ENCODE data around the gene TNFRSF1A.

TNFRSF1A gene

DNA sequence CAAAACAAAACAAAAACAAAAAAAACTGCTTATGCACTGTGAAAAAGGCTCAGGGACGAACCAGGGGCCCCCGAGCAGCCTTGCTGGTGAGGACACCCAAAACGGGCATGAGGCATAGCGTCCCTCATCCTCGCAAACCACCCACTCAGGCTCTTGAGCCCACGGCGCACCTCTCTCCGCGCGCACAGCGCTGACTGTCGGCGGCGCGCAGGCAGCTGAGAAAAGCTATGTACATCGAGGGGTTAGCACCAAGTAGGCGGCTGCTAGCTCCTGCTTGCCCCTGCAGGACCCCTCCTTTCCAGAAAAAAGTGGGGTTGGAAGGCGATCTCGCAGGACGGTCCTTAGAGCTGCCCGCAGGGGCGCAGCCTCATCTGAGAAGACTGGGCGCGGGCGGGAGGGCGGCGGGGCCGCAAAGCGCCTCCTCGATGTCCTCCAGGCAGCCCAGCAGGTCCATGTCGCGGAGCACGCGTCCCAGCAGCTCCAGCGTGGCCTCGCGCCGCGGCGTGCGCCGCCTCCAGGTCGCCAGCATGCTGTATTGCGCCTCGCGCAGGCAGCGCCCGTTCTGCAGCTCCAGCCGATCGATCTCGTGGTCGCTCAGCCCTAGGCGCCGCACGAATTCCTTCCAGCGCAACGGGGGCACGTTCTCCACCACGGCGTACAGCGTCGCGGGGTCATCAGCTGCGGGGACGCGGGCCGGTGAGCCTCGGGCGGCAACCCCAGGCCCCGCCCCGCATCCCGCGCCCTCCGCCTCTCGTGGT, 12.8 kb downstream of the TNFRSF1A start:
- in situ Hi-C loops (cut with MboI; ENCODE audit: low pct_unique_long_range_greater_than_20kb, low sequenced_read_pairs) = no loop called here
- DNase-seq = no peak

DNA sequence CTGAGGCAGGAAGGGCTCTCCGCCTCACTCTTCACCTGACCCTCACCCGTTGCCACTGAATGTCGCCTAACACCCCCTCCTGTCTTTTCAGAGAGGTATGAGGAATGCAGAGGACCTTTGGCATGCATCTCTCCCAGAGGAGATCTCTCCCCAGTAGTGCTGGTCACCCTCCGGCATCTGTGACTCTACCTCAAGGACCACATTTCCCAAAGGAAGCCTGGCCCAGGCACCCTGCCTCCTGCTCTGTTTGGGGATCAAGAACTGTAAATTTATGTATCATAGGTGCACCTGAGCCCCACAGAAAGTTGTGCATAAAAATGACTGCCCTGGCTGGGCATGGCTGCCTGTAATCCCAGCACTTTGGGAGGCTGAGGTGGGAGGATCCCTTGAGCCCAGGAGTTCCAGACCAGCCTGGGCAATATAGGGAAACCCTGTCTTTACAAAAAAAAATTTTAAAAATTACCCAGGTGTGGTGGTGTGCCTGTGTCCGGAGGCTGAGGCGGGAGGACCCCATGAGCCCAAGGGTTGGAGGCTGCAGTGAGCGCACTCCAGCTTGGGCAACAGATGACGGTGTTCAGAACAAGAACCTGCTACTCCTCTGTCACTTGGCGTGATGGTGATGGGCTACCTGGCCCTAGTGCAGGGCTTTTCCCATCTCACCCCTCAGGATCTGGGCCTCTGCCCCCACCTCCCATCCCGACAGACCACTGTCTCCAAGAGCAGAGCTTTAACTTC, 13.7 kb downstream of the TNFRSF1A start:
- no peak for DNase-seq
- in situ Hi-C loops (cut with MboI; ENCODE audit: low pct_unique_long_range_greater_than_20kb, low sequenced_read_pairs) = no loop called here

DNA sequence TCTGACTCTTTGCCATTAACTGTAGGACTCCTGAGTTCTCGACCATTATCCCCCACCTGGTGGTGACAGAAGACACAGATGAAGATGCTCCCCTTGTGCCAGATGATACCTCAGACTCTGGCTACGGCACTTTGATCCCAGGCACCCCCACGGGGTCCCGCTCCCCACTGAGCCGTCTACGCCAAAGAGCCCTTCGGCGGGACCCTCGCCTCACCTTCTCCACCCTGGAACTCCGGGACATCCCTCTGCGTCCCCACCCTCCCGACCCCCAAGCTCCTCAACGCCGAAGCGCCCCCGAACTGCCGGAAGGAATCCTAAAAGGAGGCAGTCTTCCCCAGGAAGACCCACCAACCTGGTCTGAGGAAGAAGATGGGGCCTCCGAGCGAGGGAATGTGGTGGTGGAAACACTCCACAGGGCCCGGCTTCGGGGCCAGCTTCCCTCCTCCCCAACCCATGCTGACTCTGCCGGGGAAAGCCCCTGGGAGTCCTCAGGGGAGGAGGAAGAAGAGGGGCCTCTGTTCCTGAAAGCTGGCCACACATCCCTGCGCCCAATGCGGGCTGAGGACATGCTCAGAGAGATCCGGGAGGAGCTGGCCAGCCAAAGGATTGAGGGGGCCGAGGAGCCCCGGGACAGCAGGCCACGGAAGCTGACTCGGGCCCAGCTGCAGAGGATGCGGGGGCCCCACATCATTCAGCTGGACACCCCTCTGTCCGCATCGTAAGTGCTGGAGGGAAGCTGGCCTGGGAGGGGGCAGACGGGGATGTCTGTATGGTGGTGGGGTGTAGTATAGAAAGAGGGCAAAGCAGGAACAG, 14.4 kb downstream of the TNFRSF1A start:
- in situ Hi-C loops (cut with MboI; ENCODE audit: low pct_unique_long_range_greater_than_20kb, low sequenced_read_pairs) = no loop called here
- no peak for DNase-seq

DNA sequence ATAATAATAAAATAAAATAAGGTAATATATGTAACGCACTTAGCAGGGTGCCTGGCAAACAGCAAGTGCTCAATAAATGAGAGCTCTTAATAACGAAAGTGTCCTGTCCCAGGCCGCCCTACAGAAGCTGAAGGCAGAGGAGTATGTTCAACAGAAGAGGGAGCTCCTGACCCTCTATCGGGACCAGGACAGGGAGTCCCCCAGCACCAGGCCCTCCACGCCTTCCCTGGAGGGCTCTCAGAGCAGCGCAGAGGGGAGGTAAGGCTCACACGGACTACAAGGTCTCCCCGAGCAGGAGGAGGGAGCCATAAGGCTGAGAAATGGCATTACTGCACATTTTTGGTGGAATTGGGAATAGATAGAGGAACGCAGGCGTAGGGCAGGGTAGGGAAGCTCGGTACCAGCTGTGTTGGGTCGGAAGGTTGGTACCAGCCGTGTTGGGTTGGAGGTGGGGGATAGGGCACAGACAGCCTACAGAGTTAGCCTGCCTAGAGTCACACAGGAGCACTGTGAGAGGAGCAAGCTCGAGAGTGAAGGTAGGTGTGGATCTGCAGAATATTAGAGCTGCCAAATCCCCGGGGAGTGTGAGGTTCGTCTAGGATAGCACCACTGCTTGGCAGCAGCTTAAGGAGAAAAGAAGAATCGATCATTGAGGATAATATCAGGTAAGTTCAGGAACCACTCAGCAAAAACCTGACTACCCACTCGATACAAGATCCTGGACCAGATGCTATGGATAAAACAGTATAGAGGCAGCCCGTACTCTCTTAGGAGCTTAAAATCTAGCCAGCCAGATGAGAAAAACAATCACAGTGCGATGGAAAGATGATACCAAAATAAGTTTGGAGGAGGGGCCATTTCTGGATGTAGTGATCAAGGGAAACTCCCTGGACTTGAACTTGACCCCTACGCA, 15.3 kb downstream of the TNFRSF1A start:
- peak; percentile 70 for DNase-seq

DNA sequence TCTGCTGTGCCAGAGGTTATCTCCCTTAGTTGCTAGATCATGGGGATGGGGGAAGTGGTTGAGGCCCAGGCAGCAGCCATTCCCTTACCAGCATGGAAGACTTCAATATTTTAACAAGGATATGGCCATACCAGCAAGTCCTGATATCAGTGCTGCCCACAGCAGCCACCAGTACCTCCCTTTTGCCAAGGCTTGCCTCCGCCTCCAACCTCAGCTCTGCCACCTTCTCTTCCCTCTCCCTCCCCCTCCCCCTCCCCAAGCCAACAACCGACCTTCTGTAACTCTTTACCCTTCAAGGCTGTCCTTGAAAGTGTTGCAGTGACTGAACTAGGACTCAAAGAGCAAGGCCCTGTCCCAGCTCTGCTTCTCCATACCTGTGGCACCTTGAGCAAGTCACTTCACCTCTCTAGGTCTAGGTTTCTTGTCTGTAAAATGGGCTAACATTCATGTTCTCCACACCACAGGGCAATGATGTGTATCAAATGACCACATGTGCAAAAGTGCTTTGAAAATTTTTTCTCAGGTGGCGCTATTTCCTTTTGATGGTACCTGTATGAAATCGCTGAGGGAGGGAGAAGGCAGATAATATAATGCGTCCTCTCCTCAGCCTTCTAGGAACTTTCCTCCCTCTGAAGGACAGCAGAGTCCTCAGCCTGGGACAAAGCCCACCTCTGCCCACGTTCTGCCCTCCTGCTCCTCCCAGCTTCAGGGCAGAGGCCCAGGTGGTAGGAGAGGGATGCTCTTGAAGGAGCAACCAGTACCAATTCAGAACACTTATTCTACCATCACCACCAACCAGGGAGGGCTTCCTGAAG, 16.7 kb downstream of the TNFRSF1A start:
- in situ Hi-C loops (cut with MboI; ENCODE audit: low pct_unique_long_range_greater_than_20kb, low sequenced_read_pairs) = no loop called here
- peak; percentile 37 for DNase-seq

More for the DNA sequence above, 15.3 kb downstream of the TNFRSF1A start:
- in situ Hi-C loops (cut with MboI; ENCODE audit: low pct_unique_long_range_greater_than_20kb, low sequenced_read_pairs) = no loop called here

DNA sequence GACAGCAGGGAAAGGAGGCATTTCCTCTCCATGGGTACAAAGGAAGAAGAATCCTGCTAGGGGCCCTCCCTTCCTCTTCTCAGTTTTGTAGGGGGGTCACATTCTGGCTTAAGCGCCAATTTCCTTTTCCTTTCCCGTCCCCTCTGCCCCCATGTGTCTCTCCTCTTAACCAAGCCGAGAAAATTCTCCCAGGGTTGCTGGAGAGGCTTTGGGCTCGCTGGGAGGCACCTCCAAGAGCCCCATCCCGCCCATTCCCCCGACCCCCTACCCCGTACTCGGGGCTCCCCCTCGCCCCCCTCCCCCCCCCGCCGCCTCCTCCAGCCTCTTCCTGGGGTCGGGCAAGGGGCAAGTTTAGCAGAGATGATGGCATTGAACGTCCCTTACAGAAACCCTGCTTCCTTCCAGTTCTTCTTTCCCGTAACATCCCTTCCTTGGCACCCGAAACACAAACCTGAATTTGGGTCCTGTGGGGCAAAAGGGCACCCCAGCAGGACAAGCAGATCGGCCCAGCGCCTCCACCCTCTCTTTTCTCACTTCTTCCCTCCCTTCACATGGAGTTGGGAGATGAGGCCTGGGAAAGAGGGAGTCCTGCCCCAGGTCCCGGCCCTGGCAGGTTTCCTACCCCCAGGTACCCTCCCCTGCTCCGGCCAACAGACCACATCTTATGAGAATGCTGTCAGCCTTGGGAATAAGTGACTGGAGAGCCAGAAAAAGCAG, 17.7 kb downstream of the TNFRSF1A start:
- in situ Hi-C loops (cut with MboI; ENCODE audit: low pct_unique_long_range_greater_than_20kb, low sequenced_read_pairs) = no loop called here
- no peak for DNase-seq

DNA sequence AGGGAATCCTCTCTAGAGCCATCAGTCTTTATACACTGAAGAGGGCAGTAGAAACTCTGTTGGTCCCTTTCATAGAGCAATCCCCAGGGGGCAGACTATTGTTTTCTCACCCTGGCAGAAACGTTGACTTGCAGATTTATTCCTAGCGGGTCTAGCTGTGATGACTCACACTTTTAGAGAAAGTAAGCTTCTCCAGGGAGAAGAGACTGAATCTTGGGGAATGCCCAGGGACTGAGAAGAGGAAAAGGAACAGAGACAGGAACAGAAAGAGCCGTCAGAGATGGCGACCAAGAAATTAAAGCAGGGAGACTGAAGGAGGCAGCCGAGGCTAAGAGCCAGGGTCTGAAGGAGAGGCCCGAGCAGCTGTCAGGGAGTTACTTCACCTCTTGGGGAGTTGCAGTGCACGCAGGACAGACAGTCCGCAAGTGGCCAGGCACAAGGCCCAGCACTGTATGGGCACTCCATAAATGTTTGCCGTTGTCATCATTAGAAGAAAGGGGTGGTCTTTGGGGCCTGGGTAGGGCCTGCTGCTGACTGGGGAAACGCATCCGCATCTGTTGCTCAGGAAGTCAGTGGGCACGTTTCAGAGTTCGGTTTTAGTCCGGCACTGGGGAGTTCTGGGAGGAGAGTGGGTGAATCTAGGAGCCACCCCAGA, 18.4 kb downstream of the TNFRSF1A start:
- in situ Hi-C loops (cut with MboI; ENCODE audit: low pct_unique_long_range_greater_than_20kb, low sequenced_read_pairs) = no loop called here
- peak; percentile 79 for DNase-seq

DNA sequence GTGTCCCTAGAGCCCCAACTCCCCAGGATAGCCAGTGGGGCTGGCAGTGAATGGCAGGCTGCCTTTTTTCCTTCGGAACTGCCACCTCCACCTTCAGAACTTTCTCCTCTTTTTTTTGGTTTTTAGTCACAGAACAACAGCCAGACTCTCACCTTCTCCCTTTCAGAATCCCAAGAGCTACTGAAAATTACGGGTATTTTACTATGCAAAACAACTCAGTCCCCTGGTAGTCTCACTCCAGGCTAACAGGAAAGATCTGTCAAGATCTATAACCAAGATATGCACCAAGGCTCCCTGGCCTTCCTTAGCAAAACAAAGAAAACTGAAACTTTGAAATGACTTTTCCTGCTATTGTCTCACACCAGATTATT, 18.9 kb downstream of the TNFRSF1A start:
- in situ Hi-C loops (cut with MboI; ENCODE audit: low pct_unique_long_range_greater_than_20kb, low sequenced_read_pairs) = no loop called here
- DNase-seq = no peak

DNA sequence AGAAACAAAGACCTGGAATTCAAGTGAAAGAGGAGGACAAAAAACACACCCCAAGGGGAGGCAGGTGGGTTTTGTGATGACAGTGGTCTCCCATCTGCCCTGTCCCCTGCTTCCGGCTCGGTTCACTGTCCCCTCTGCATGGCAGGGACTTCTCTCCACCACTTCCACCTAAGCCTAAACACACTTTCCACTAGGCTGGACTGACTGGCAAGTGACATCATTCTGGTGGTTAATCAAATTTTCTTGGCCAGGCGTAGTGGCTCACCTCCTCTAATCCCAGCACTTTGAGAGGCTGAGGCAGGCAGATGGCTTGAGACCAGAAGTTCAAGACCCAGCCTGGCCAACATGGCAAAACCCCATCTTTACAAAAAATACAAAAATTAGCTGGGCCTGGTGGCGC, 19.5 kb downstream of the TNFRSF1A start:
- DNase-seq = no peak
- in situ Hi-C loops (cut with MboI; ENCODE audit: low pct_unique_long_range_greater_than_20kb, low sequenced_read_pairs) = no loop called here

DNA sequence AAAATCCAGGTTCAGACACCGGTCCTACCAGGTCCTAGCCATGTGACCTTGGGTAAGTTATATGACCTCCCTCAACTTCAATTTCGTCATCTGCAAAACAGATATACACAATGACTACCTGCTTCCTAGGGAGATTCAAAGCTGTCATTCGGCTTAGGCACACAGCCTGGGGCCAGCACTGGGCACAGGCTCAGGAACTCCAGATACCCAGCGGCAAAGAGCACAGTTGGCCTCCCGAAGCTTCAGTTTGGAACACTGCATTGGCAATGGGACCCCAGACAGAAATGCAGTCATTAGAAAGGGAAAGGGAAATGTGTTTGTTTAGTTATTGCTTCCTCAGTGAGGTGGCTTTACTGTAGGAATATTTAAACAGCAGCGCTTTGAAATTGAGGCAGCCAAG, 20.0 kb downstream of the TNFRSF1A start:
- no peak for DNase-seq
- in situ Hi-C loops (cut with MboI; ENCODE audit: low pct_unique_long_range_greater_than_20kb, low sequenced_read_pairs) = no loop called here

DNA sequence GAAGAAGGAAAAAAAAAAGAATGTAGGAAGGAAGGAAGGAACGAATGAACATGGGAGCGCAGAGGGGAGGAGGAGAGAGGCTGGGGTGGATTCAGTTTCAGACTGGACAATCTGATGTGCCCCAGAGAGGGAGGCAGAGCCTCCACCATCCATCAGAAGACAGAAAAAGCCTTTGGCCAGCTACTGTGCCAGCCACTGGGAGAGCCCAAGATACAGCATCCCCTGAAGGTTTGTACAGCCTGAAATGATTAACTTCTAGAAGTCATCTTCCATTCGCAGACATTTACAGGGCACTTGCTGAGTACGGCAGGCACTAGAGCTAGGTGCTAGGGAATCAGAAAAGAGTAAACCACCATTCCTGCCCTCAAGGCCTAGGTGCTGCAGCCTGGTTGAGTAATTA, 22.4 kb downstream of the TNFRSF1A start:
- no peak for DNase-seq
- in situ Hi-C loops (cut with MboI; ENCODE audit: low pct_unique_long_range_greater_than_20kb, low sequenced_read_pairs) = no loop called here

DNA sequence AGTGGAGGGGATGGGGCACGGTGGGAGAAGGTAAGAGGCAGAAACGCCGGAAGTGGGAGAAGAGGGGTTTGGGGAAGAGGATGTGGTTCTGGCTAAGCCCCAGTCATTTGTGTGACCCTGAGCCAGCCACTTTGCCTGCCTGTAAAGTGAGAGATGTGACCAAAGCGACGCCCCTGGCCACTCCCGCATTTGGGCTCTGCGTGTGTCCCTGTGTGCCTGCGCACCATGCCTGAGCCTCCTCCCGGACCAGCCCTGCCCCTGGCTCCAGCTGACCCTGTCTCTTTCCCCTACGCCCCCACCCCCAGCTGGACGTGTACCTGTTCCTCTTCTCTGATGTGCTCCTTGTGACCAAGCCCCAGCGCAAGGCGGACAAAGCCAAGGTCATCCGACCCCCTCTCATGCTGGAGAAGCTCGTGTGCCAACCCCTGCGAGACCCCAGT, 23.4 kb downstream of the TNFRSF1A start:
- peak; percentile 32 for DNase-seq
- in situ Hi-C loops (cut with MboI; ENCODE audit: low pct_unique_long_range_greater_than_20kb, low sequenced_read_pairs) = no loop called here

DNA sequence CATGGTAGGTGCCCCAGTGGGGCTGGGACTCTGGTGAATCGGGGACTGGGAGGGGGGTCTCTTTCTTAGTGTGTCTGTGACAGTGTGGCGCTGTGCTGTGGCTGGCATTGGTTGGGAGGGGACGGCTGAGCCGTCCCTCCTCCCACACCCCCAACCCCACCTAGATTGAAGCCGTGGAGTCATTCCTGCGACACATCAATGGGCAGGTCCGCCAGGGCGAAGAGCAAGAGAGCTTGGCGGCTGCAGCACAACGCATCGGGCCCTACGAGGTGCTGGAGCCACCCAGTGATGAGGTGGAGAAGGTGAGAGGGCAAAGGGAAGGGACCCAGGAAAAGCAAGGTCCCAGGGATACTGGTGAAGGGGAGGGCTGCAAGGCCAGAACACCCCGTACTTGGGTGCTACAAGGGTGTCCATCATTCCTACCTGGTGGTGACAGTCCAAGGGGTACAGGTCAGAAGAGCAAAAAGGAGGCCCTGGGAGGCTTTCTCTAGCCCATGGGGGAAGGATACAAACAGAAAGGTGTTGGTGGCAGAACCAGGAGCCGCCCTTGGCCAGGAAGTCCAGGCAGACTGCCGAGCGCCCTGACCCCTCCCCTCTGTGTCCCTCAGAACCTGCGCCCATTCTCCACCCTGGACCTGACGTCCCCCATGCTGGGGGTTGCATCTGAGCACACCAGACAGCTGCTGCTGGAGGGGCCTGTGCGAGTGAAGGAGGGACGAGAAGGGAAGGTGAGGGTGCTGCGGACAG, 24.0 kb downstream of the TNFRSF1A start:
- in situ Hi-C loops (cut with MboI; ENCODE audit: low pct_unique_long_range_greater_than_20kb, low sequenced_read_pairs) = no loop called here
- DNase-seq = no peak

DNA sequence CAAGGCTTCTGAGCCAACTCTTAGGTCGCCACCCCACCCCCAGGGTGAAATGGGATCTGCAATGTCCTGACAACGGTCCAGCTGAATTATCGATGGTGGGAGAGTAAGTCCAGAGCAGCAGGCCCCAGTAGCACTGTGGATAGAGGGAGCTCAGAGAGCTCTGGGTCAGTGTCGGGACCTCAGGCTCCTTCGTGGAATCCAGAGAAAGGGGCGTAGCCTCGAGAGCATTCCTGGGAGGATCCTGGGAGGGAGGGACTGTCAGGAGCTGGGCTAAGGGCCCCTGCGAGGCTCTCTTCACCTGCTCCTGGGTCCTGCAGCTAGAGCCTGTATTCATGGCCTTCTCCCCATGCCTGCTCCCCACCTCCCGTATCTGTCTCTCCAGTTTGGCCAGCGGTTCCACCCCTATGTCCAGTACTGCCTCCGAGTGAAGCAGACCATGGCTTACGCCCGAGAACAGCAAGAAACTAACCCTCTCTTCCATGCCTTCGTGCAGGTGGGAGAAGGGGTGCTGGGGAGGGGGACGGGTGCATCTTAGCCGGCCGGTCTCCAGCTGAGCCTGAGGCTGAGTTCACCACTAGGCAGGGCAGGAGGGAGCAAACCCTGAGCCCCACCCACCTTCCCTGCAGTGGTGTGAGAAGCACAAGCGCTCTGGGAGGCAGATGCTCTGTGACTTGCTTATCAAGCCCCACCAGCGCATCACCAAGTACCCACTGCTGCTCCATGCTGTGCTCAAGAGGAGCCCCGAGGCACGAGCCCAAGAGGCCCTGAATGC, 24.8 kb downstream of the TNFRSF1A start:
- in situ Hi-C loops (cut with MboI; ENCODE audit: low pct_unique_long_range_greater_than_20kb, low sequenced_read_pairs) = no loop called here
- no peak for DNase-seq

DNA sequence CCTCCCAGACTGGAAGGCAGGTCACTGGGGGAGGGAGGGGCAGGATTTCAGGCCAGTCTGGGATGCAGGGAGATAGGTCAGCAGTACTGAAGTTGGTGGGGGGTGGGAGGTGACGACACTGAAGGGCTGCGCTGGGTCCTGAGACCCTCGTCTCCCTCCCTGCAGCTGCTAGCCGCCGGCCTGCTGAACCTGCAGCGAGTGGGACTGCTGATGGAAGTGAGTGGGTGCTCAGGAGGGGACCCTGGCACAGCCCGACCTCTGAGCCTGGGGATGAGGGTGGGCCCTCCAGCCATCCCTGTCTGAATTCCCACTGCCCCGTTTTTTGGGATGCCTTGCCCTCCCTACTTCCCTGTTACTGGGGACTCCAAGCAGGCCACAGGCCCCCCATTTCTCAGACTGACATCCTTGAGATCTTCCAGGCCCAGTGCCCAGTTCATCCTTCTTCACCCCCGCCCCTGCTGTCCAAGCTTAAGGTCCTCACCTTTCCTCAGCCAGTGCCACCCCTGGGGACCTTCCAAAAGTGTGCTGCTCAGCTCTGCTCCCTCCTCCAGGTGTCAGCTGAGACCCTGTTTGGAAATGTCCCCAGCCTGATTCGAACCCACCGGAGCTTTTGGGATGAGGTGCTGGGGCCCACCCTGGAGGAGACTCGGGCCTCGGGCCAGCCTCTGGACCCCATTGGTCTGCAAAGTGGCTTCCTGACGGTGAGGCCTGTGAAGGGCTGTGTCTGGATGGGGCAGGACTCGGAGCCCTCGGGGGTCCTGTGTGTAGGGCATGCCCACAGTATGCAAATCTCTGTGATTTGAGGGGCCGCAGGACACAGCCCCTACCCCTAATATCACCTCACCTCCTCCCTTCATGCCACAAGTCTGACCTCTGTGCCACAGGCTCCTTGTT, 25.9 kb downstream of the TNFRSF1A start:
- in situ Hi-C loops (cut with MboI; ENCODE audit: low pct_unique_long_range_greater_than_20kb, low sequenced_read_pairs) = no loop called here
- DNase-seq = no peak
